ENCODE measurements around the gene ZNF791. TPM values are rescaled to one million over a fixed set of nuclear protein-coding genes. Genes with fewer than 3 reads are reported as not detected.
"Not testable (repeated sequence)": the region's sequence is repeated elsewhere in the genome, so short reads cannot be mapped to it uniquely, and the experiment has no call there.

Gene ZNF791
- total RNA-seq, 3 donors from 2014 or later (not counting 1 experiment from before 2014, with no cell fraction given): 52.6 to 62.0 (median 56.5) TPM

GRCh38 chr19:12617646-12618045, 6.9 kb downstream of the ZNF791 start:
- no peaks in the 10 kb centered on the region for H3K9me3 Mint-ChIP-seq
- DNase-seq (no peak), ATAC-seq (no peak)
- no peak overlapping the region for H3K4me3 Mint-ChIP-seq
- peak overlapping the region in 1 of 2 donors; percentile 16 for H3K27ac Mint-ChIP-seq
- H3K4me3 ChIP-seq (ENCODE audit: low read length): no peak overlapping the region
- H3K36me3 ChIP-seq (ENCODE audit: control insufficient read depth, insufficient read depth, low read length): peaks cover 8% of the 10 kb centered on the region
- no peak overlapping the region for H3K27ac ChIP-seq (ENCODE audit: low read length)
- no peaks in the 10 kb centered on the region for H3K36me3 Mint-ChIP-seq
- 90% methylated on average over 4 of the region's 4 CpGs for WGBS (ENCODE audit: insufficient coverage)
- no peaks in the 10 kb centered on the region for H3K9me3 ChIP-seq (ENCODE audit: control insufficient read depth, insufficient read depth, low read length)
- no peaks in the 10 kb centered on the region for H3K27me3 Mint-ChIP-seq (ENCODE audit: low read depth in 2 of 2)
- H3K4me1 Mint-ChIP-seq: peaks cover 22 to 35% of the 10 kb centered on the region in 2 donors
- TF ChIP-seq CTCF (IDR thresholded peaks at IDR 0.05): no peak
- intact Hi-C loops (cut with micrococcal nuclease): no loop called here
- H3K27me3 ChIP-seq (ENCODE audit: control insufficient read depth, insufficient read depth, low read length): no peaks in the 10 kb centered on the region
- H3K4me1 ChIP-seq (ENCODE audit: control insufficient read depth, insufficient read depth, low read length): peaks cover 27% of the 10 kb centered on the region

GRCh38 chr19:12621253-12622024, 10.7 kb downstream of the ZNF791 start:
- not testable (repeated sequence) for H3K36me3 Mint-ChIP-seq, H3K27ac Mint-ChIP-seq
- 94% methylated on average over 8 of the region's 26 CpGs for WGBS (ENCODE audit: insufficient coverage)

GRCh38 chr19:12623361-12624031, 12.8 kb downstream of the ZNF791 start:
- ATAC-seq: no peak
- no peak for DNase-seq
- intact Hi-C loops (cut with micrococcal nuclease): no loop called here
- Histone ChIP-seq H3K9me3 (ENCODE audit: control insufficient read depth, insufficient read depth, low read length) (peaks cover 10% of the 10 kb centered on the region), H3K27me3 (ENCODE audit: control insufficient read depth, insufficient read depth, low read length) (no peaks in the 10 kb centered on the region), H3K4me1 (ENCODE audit: control insufficient read depth, insufficient read depth, low read length) (no peaks in the 10 kb centered on the region), H3K36me3 (ENCODE audit: control insufficient read depth, insufficient read depth, low read length) (peaks cover 34% of the 10 kb centered on the region), H3K27ac (ENCODE audit: low read length) (no peak overlapping the region), H3K4me3 (ENCODE audit: low read length) (no peak overlapping the region)
- H3K27ac Mint-ChIP-seq: peak overlapping the region in 1 of 2 donors; percentile 24
- no peak overlapping the region for H3K4me3 Mint-ChIP-seq
- H3K4me1 Mint-ChIP-seq: peaks cover 5 to 10% of the 10 kb centered on the region in 2 donors
- peaks cover 0 to 3% of the 10 kb centered on the region in 2 donors for H3K9me3 Mint-ChIP-seq
- 97% methylated on average over 3 of the region's 4 CpGs for WGBS (ENCODE audit: insufficient coverage)
- TF ChIP-seq CTCF (IDR thresholded peaks at IDR 0.05): no peak
- H3K27me3 Mint-ChIP-seq (ENCODE audit: low read depth in 2 of 2): no peaks in the 10 kb centered on the region
- peaks cover 8% of the 10 kb centered on the region for H3K36me3 Mint-ChIP-seq

More at GRCh38 chr19:12621253-12622024, 10.7 kb downstream of the ZNF791 start:
- peaks cover 20% of the 10 kb centered on the region for H3K36me3 ChIP-seq (ENCODE audit: control insufficient read depth, insufficient read depth, low read length)
- DNase-seq; ATAC-seq; H3K4me3 Mint-ChIP-seq; H3K27ac ChIP-seq (ENCODE audit: low read length); H3K27me3 Mint-ChIP-seq (ENCODE audit: low read depth in 2 of 2); intact Hi-C loops (cut with micrococcal nuclease); H3K4me3 ChIP-seq (ENCODE audit: low read length); H3K27me3 ChIP-seq (ENCODE audit: control insufficient read depth, insufficient read depth, low read length); H3K9me3 ChIP-seq (ENCODE audit: control insufficient read depth, insufficient read depth, low read length); H3K9me3 Mint-ChIP-seq; H3K4me1 ChIP-seq (ENCODE audit: control insufficient read depth, insufficient read depth, low read length): not testable (repeated sequence)
- H3K4me1 Mint-ChIP-seq: peaks cover 5 to 15% of the 10 kb centered on the region in 2 donors

- DNase-seq: no peak
- WGBS (ENCODE audit: insufficient coverage): 76% methylated on average over 8 of the region's 8 CpGs
Measured at GRCh38 chr19:12626958-12627357, 16.2 kb downstream of the ZNF791 start.

More at GRCh38 chr19:12626958-12627357, 16.2 kb downstream of the ZNF791 start:
- H3K4me3 ChIP-seq (ENCODE audit: low read length): no peak overlapping the region
- ATAC-seq: no peak
- intact Hi-C loops (cut with micrococcal nuclease): no loop called here
- Mint-ChIP-seq H3K4me3 (no peak overlapping the region), H3K4me1 (peaks cover 0 to 11% of the 10 kb centered on the region in 2 donors), H3K27me3 (ENCODE audit: low read depth in 2 of 2) (no peaks in the 10 kb centered on the region), H3K9me3 (peaks cover 0 to 9% of the 10 kb centered on the region in 2 donors), H3K27ac (no peak overlapping the region), H3K36me3 (peaks cover 16% of the 10 kb centered on the region)
- no peak for TF ChIP-seq CTCF (IDR thresholded peaks at IDR 0.05)
- peaks cover 43% of the 10 kb centered on the region for H3K36me3 ChIP-seq (ENCODE audit: control insufficient read depth, insufficient read depth, low read length)
- H3K27ac ChIP-seq (ENCODE audit: low read length): no peak overlapping the region
- peaks cover 10% of the 10 kb centered on the region for H3K9me3 ChIP-seq (ENCODE audit: control insufficient read depth, insufficient read depth, low read length)
- no peaks in the 10 kb centered on the region for H3K27me3 ChIP-seq (ENCODE audit: control insufficient read depth, insufficient read depth, low read length)
- no peaks in the 10 kb centered on the region for H3K4me1 ChIP-seq (ENCODE audit: control insufficient read depth, insufficient read depth, low read length)
